Astrocyte (in vitro differentiated cells and primary cell): ENCODE results near the gene SPAG7. TPM values are rescaled to one million over a fixed set of nuclear protein-coding genes. Genes with fewer than 3 reads are reported as not detected.
"Not testable (repeated sequence)": the region's sequence is repeated elsewhere in the genome, so short reads cannot be mapped to it uniquely, and the experiment has no call there.

ENCODE experiments used
- DNase-seq: peaks from one replicate; pipeline ENCODE4 v3.0.0-alpha.2; 2010; ENCODE audit warnings: low read depth
- FAIRE-seq: peaks from 2 replicates; lab custom pipeline; 2011; peaks lifted over from hg19 to GRCh38; lab: Jason Lieb, UNC
- H2AFZ ChIP-seq: 2 replicates; pipeline ENCODE4 v1.6.0; 2012; ENCODE audit warnings: low read depth, low read length, inconsistent platforms
- H3K27ac ChIP-seq: 2 replicates; pipeline ENCODE4 v1.5.1; 2011; ENCODE audit warnings: low read depth, low read length, inconsistent platforms
- H3K27me3 ChIP-seq: 2 replicates; pipeline ENCODE4 v1.6.0; 2011; ENCODE audit warnings: low read length, inconsistent platforms; ENCODE audit not compliant: insufficient read depth
- H3K36me3 ChIP-seq: 2 replicates; pipeline ENCODE4 v1.5.1; 2011; ENCODE audit warnings: low read length, inconsistent platforms; ENCODE audit not compliant: insufficient read depth
- H3K4me1 ChIP-seq: 2 replicates; pipeline ENCODE4 v1.5.1; 2011; ENCODE audit warnings: low read length, inconsistent platforms; ENCODE audit not compliant: insufficient read depth
- H3K4me2 ChIP-seq: 2 replicates; pipeline ENCODE4 v1.6.0; 2012; ENCODE audit warnings: low read length, inconsistent platforms
- H3K4me3 ChIP-seq: 2 replicates; pipeline ENCODE4 v1.5.1; 2011; ENCODE audit warnings: low read depth, mild to moderate bottlenecking, low read length, inconsistent platforms; ENCODE audit not compliant: insufficient read depth
- H3K79me2 ChIP-seq: 2 replicates; pipeline ENCODE4 v1.6.0; 2012; ENCODE audit warnings: mild to moderate bottlenecking, low read length, inconsistent platforms; ENCODE audit not compliant: insufficient read depth
- H3K9ac ChIP-seq: 2 replicates; pipeline ENCODE4 v1.6.0; 2012; ENCODE audit warnings: mild to moderate bottlenecking, low read length, inconsistent platforms
- H3K9me3 ChIP-seq: 2 replicates; pipeline ENCODE4 v1.5.1; 2012; ENCODE audit warnings: low read depth, mild to moderate bottlenecking, low read length, inconsistent platforms; ENCODE audit not compliant: insufficient read depth
- H4K20me1 ChIP-seq: 2 replicates; pipeline ENCODE4 v1.6.0; 2012; ENCODE audit warnings: low read length, inconsistent platforms; ENCODE audit not compliant: insufficient read depth
- H3K27ac Mint-ChIP-seq: one replicate; pipeline ENCODE4 v1.8.0; 2021; ENCODE audit warnings: mild to moderate bottlenecking, mixed read lengths; ENCODE audit not compliant: unreplicated experiment
- H3K27me3 Mint-ChIP-seq: one replicate; pipeline ENCODE4 v1.8.0; 2021; ENCODE audit warnings: low read depth, mixed read lengths; ENCODE audit not compliant: unreplicated experiment
- H3K36me3 Mint-ChIP-seq: one replicate; pipeline ENCODE4 v1.8.0; 2021; ENCODE audit warnings: low read depth, mixed read lengths; ENCODE audit not compliant: unreplicated experiment
- H3K4me1 Mint-ChIP-seq: one replicate; pipeline ENCODE4 v1.8.0; 2021; ENCODE audit warnings: low read depth, mixed read lengths; ENCODE audit not compliant: unreplicated experiment
- H3K4me3 Mint-ChIP-seq: one replicate; pipeline ENCODE4 v1.8.0; 2021; ENCODE audit warnings: mild to moderate bottlenecking, moderate library complexity, mixed read lengths; ENCODE audit not compliant: unreplicated experiment
- H3K9me3 Mint-ChIP-seq: one replicate; pipeline ENCODE4 v1.8.0; 2021; ENCODE audit warnings: mild to moderate bottlenecking, mixed read lengths; ENCODE audit not compliant: unreplicated experiment
- EZH2 ChIP-seq: IDR thresholded peaks from 2 replicates; pipeline ENCODE4 v1.6.1; 2012; ENCODE audit warnings: mild to moderate bottlenecking, low read length, inconsistent platforms; ENCODE audit not compliant: insufficient read depth
- total RNA-seq: library from RNA; stranded (reverse); gene quantifications from 2 replicates; pipeline ENCODE4 v1.2.1, GENCODE V29; 2021
- TF ChIP-seq, protein P1 (sequence below): IDR thresholded peaks from 2 replicates; pipeline ENCODE4 v1.5.1; 2011; ENCODE audit warnings: low read depth, mild to moderate bottlenecking, inconsistent platforms, low read length, moderate library complexity; ENCODE audit not compliant: insufficient read depth

Gene SPAG7
- total RNA-seq, 1 donor from 2014 or later: 60.9 TPM

DNA sequence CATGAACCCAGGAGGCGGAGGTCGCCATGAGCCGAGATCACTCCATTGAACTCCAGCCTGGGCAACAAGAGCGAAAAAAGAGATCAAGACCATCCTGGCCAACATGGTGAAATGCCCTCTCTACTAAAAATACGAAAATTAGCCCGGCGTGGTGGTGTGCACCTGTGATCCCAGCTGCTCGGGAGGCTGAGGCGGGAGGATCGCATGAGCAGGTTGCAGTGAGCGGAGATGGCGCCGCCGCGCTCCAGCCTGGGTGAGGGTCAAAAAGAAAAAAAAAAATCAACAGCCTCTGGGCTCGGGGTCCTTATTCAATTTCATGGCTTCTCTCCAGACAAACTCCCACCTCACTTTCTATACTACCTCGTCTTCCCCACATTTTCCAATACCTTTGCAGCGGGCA lies 38.7 kb downstream of the SPAG7 start:
- no peak for FAIRE-seq
- Mint-ChIP-seq H3K36me3 (peaks cover 23% of the 10 kb centered on the region), H3K27ac (no peak overlapping the region), H3K27me3 (no peaks in the 10 kb centered on the region), H3K4me3 (no peak overlapping the region), H3K9me3 (no peaks in the 10 kb centered on the region), H3K4me1 (peaks cover 4% of the 10 kb centered on the region)
- Histone ChIP-seq H3K36me3 (no peaks in the 10 kb centered on the region), H3K9me3 (no peaks in the 10 kb centered on the region), H3K27ac (no peak overlapping the region), H3K9ac (no peak overlapping the region), H3K79me2 (no peaks in the 10 kb centered on the region), H3K4me3 (no peak overlapping the region), H2AFZ (no peak overlapping the region), H3K4me2 (no peak overlapping the region), H3K27me3 (no peaks in the 10 kb centered on the region), H4K20me1 (no peaks in the 10 kb centered on the region), H3K4me1 (peaks cover under 1% of the 10 kb centered on the region)
- TF ChIP-seq EZH2: no peak
- TF ChIP-seq, protein P1, sequence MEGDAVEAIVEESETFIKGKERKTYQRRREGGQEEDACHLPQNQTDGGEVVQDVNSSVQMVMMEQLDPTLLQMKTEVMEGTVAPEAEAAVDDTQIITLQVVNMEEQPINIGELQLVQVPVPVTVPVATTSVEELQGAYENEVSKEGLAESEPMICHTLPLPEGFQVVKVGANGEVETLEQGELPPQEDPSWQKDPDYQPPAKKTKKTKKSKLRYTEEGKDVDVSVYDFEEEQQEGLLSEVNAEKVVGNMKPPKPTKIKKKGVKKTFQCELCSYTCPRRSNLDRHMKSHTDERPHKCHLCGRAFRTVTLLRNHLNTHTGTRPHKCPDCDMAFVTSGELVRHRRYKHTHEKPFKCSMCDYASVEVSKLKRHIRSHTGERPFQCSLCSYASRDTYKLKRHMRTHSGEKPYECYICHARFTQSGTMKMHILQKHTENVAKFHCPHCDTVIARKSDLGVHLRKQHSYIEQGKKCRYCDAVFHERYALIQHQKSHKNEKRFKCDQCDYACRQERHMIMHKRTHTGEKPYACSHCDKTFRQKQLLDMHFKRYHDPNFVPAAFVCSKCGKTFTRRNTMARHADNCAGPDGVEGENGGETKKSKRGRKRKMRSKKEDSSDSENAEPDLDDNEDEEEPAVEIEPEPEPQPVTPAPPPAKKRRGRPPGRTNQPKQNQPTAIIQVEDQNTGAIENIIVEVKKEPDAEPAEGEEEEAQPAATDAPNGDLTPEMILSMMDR: no peak
- DNase-seq: no peak

DNA sequence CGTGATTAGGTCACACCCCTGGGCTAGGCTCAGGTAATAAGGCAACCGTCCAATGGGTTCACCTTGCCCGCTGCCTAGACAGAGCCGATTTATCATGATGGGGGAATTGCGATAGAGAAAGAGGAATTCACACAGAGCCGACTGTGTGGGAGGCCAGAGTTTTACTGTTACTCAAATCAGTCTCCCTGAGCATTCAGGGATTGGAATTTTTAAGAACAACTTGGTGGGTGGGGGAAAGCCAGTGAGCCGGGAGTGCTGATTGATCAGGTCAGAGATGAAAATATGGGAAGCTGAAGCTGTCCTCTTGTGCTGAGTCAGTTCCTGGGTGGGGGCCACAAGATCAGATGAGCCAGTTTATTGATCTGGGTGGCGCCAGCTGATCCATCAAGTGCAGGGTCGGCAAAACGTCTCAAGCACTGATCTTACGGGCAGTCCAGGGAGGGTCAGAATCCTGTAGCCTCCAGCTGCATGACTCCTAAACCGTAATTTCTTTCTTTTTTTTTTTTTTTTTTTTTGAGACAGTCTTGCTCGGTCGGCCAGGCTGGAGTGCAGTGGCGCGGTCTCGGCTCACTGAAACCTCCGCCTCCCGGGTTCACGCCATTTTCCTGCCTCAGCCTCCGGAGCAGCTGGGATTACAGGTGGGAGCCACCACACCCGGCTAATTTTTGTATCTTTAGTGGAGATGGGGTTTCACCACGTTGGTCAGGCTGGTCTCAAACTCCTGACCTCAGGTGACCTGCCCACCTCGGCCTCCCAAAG lies 40.9 kb downstream of the SPAG7 start:
- H3K79me2 ChIP-seq, H4K20me1 ChIP-seq, H3K4me3 ChIP-seq, H3K4me2 ChIP-seq, DNase-seq, H3K4me3 Mint-ChIP-seq, H3K4me1 ChIP-seq, H2AFZ ChIP-seq, H3K27ac Mint-ChIP-seq, FAIRE-seq, H3K9me3 ChIP-seq, H3K9me3 Mint-ChIP-seq, H3K27me3 Mint-ChIP-seq, H3K27ac ChIP-seq, H3K36me3 ChIP-seq, H3K4me1 Mint-ChIP-seq, H3K9ac ChIP-seq, H3K27me3 ChIP-seq: not testable (repeated sequence)
- H3K36me3 Mint-ChIP-seq: peaks cover 13% of the 10 kb centered on the region

DNA sequence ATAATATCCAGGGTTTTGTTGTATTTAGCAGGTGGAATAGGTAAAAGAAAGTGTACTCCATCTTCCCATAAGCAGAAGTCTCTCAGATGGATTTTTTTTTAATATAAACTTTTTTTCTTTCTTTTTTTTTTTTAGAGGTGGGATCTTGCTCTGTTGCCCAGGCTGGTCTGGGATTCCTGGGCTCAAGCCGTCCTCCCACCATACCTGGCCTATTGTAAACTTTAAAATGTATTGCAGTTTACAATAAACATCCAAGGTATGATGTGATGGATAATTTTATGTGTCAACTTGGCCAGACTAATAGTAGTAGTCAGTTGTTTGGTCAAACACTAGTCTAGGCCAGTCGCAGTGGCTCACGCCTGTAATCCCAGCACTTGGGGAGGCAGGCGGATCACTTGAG lies 46.3 kb downstream of the SPAG7 start:
- Mint-ChIP-seq H3K36me3 (no peaks in the 10 kb centered on the region), H3K27ac (no peak overlapping the region), H3K9me3 (peaks cover 2% of the 10 kb centered on the region), H3K27me3 (no peaks in the 10 kb centered on the region), H3K4me3 (no peak overlapping the region), H3K4me1 (no peaks in the 10 kb centered on the region)
- Histone ChIP-seq H3K9ac (no peak overlapping the region), H3K27me3 (no peaks in the 10 kb centered on the region), H3K4me1 (no peaks in the 10 kb centered on the region), H3K4me2 (no peak overlapping the region), H3K79me2 (no peaks in the 10 kb centered on the region), H3K36me3 (no peaks in the 10 kb centered on the region), H2AFZ (no peak overlapping the region), H3K4me3 (no peak overlapping the region), H3K27ac (no peak overlapping the region), H3K9me3 (no peaks in the 10 kb centered on the region), H4K20me1 (no peaks in the 10 kb centered on the region)
- TF ChIP-seq, protein P1: no peak
- no peak for TF ChIP-seq EZH2
- DNase-seq: no peak
- no peak for FAIRE-seq
